Neural progenitor cell (in vitro differentiated cells): ENCODE results near the gene CHD8. TPM values are rescaled to one million over a fixed set of nuclear protein-coding genes. Genes with fewer than 3 reads are reported as not detected.

ENCODE experiments used
- DNase-seq: peaks from one replicate; pipeline ENCODE4 v3.0.0-alpha.2; 2016; ENCODE audit warnings: low spot score
- H2AFZ ChIP-seq: fragments of 200-600 bp; sonication (generic); replicated peaks from 2 replicates; pipeline ENCODE4 v1.6.1; 2016; ENCODE audit warnings: antibody characterized with exemption
- H3F3A ChIP-seq: fragments of 200-600 bp; sonication (generic); 2 replicates; pipeline ENCODE4 v1.6.1; 2016; ENCODE audit warnings: antibody characterized with exemption, low read depth
- H3K27ac ChIP-seq: fragments of 200-600 bp; sonication (generic); 2 replicates; pipeline ENCODE4 v1.5.1; 2016; ENCODE audit warnings: mild to moderate bottlenecking
- H3K27me3 ChIP-seq: fragments of 200-600 bp; sonication (generic); 2 replicates; pipeline ENCODE4 v1.6.1; 2016; ENCODE audit warnings: mild to moderate bottlenecking, moderate library complexity
- H3K36me3 ChIP-seq: fragments of 200-600 bp; sonication (generic); 2 replicates; pipeline ENCODE4 v1.5.1; 2016
- H3K4me1 ChIP-seq: fragments of 200-600 bp; sonication (generic); 2 replicates; pipeline ENCODE4 v1.6.1; 2016; ENCODE audit warnings: mixed run types
- H3K4me2 ChIP-seq: fragments of 200-600 bp; sonication (generic); 2 replicates; pipeline ENCODE4 v1.6.1; 2016
- H3K4me3 ChIP-seq: fragments of 200-600 bp; sonication (generic); 2 replicates; pipeline ENCODE4 v1.5.1; 2016
- H3K79me2 ChIP-seq: fragments of 200-600 bp; sonication (generic); 2 replicates; pipeline ENCODE4 v1.6.1; 2016; ENCODE audit warnings: low read depth
- H3K9ac ChIP-seq: fragments of 200-600 bp; sonication (generic); 2 replicates; pipeline ENCODE4 v1.6.1; 2016
- H3K9me3 ChIP-seq: fragments of 200-600 bp; sonication (generic); 2 replicates; pipeline ENCODE4 v1.5.1; 2016; ENCODE audit warnings: low read depth
- H4K20me1 ChIP-seq: fragments of 200-600 bp; sonication (generic); 2 replicates; pipeline ENCODE4 v1.6.1; 2016; ENCODE audit warnings: low read depth
- H3K27ac Mint-ChIP-seq: 3 replicates; pipeline ENCODE4 v1.8.0; 2021; ENCODE audit warnings: mixed read lengths
- H3K27me3 Mint-ChIP-seq: 2 replicates; pipeline ENCODE4 v1.8.0; 2022; ENCODE audit warnings: low read depth, mild to moderate bottlenecking, inconsistent platforms, moderate library complexity, mixed read lengths; ENCODE audit not compliant: insufficient read depth
- H3K36me3 Mint-ChIP-seq: 3 replicates; pipeline ENCODE4 v1.8.0; 2021; ENCODE audit warnings: mixed read lengths
- H3K4me1 Mint-ChIP-seq: 3 replicates; pipeline ENCODE4 v1.8.0; 2021; ENCODE audit warnings: mixed read lengths
- H3K4me3 Mint-ChIP-seq: 3 replicates; pipeline ENCODE4 v1.8.0; 2021; ENCODE audit warnings: mild to moderate bottlenecking, moderate library complexity, mixed read lengths
- H3K9me3 Mint-ChIP-seq: 3 replicates; pipeline ENCODE4 v1.8.0; 2020; ENCODE audit warnings: mixed read lengths
- EZH2 ChIP-seq: fragments of 200-600 bp; sonication (generic); IDR thresholded peaks from 2 replicates; pipeline ENCODE4 v1.6.1; 2017; ENCODE audit warnings: antibody characterized with exemption, mild to moderate bottlenecking, moderate library complexity
- EZH2phosphoT487 ChIP-seq: fragments of 200-600 bp; sonication (generic); IDR thresholded peaks from 2 replicates; pipeline ENCODE4 v1.6.1; 2017; ENCODE audit warnings: antibody characterized with exemption
- total RNA-seq: library from RNA; depleted of rRNA; stranded (reverse); fragments of >200 nt; gene quantifications from 2 replicates; pipeline ENCODE4 v1.2.3, GENCODE V29; 2015; ENCODE audit warnings: low replicate concordance
- TF ChIP-seq, protein P1 (sequence below): fragments of 200-600 bp; sonication (generic); IDR thresholded peaks from 2 replicates; pipeline ENCODE4 v1.5.1; 2017; ENCODE audit warnings: antibody characterized with exemption, mild to moderate bottlenecking

Gene CHD8
- total RNA-seq, 1 donor from 2014 or later, result 72.5 TPM

DNA sequence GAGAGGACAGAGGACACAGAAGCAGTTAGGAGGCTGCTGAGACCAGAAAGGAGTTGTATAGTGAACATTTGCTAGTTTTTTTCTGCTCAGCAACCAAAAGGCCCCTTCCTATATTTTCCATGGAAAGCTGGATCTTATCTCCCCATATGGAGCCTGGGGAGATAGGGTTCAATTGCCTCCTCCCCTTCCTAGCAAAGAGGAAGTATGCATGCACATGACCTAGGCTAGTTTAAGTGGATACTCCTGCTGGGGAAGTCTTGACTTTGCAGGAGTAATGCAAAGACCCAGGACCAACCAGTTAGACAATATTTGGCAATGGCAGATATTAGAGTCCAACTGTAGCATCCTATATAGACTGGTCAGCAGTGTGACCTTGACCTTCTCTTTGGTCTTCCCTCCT lies 15.1 kb downstream of the CHD8 start:
- H2AFZ ChIP-seq, result no peak overlapping the region
- no peak overlapping the region for H3K4me2 ChIP-seq
- peaks cover 32% of the 10 kb centered on the region for H3F3A ChIP-seq
- no peaks in the 10 kb centered on the region for H3K27me3 ChIP-seq
- no peak overlapping the region for H3K27ac ChIP-seq
- TF ChIP-seq, protein P1, sequence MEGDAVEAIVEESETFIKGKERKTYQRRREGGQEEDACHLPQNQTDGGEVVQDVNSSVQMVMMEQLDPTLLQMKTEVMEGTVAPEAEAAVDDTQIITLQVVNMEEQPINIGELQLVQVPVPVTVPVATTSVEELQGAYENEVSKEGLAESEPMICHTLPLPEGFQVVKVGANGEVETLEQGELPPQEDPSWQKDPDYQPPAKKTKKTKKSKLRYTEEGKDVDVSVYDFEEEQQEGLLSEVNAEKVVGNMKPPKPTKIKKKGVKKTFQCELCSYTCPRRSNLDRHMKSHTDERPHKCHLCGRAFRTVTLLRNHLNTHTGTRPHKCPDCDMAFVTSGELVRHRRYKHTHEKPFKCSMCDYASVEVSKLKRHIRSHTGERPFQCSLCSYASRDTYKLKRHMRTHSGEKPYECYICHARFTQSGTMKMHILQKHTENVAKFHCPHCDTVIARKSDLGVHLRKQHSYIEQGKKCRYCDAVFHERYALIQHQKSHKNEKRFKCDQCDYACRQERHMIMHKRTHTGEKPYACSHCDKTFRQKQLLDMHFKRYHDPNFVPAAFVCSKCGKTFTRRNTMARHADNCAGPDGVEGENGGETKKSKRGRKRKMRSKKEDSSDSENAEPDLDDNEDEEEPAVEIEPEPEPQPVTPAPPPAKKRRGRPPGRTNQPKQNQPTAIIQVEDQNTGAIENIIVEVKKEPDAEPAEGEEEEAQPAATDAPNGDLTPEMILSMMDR, result no peak
- TF ChIP-seq EZH2phosphoT487, result no peak
- no peak for TF ChIP-seq EZH2
- no peaks in the 10 kb centered on the region for H3K9me3 Mint-ChIP-seq
- H3K9ac ChIP-seq, result no peak overlapping the region
- H4K20me1 ChIP-seq, result peaks cover 23% of the 10 kb centered on the region
- no peak for DNase-seq
- H3K36me3 Mint-ChIP-seq, result peaks cover 3% of the 10 kb centered on the region
- no peaks in the 10 kb centered on the region for H3K9me3 ChIP-seq
- peaks cover 3% of the 10 kb centered on the region for H3K27me3 Mint-ChIP-seq
- H3K4me1 ChIP-seq, result peaks cover 14% of the 10 kb centered on the region
- no peaks in the 10 kb centered on the region for H3K36me3 ChIP-seq
- no peak overlapping the region for H3K4me3 ChIP-seq
- H3K79me2 ChIP-seq, result peaks cover 97% of the 10 kb centered on the region
- no peak overlapping the region for H3K4me3 Mint-ChIP-seq
- H3K4me1 Mint-ChIP-seq, result peaks cover 12% of the 10 kb centered on the region
- H3K27ac Mint-ChIP-seq, result no peak overlapping the region

DNA sequence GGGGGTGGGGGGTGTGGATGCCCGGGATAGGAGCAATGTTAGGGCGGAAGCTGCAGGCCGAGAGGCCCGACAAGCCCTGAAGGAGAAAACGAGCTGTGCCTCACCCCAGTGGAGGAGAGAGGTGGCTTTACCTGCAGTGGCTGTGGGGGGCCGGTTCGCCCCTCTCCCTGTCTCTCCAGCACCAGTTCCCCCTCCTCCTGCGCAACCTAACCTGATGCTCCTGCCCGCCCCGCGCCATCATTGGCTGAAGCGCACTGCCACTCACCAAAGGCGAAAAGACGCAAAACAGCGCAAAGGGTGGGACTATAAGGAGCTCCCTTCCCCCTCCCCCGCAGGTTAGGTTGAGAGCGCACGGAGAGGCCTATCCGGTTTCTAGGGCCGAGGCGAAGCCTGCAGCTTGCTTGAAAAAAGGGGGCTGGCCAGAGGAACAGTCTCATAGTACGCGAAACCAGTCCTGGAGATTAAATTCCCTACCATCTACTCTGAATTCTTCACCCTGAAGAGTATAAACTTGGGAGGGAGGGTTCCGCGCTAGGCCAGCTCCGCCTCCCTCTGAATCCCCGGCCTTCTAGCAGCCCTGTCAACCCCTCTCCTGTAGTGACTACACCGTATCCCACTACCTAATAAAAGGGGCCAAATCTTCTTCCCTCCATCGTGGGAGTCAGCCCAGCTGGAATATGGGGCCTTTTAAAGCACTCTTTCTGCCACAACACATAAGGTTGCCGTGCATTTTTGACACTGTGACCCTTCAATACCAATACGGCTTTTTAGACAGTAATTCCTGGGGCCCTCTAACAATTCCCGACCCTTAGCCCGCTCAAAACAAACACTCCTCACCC lies 18.6 kb downstream of the CHD8 start:
- H2AFZ ChIP-seq, result peak overlapping the region; percentile 46
- peaks cover 3% of the 10 kb centered on the region for H3K27me3 Mint-ChIP-seq
- peak overlapping the region; percentile 91 for H3K4me3 Mint-ChIP-seq
- peak overlapping the region; percentile 95 for H3K27ac Mint-ChIP-seq
- peaks cover 32% of the 10 kb centered on the region for H3F3A ChIP-seq
- H3K4me3 ChIP-seq, result peak overlapping the region; percentile 67
- peaks cover 13% of the 10 kb centered on the region for H3K36me3 Mint-ChIP-seq
- H3K9ac ChIP-seq, result peak overlapping the region; percentile 71
- no peaks in the 10 kb centered on the region for H3K9me3 Mint-ChIP-seq
- H3K9me3 ChIP-seq, result no peaks in the 10 kb centered on the region
- H3K79me2 ChIP-seq, result peaks cover 97% of the 10 kb centered on the region
- peaks cover 20% of the 10 kb centered on the region for H3K4me1 ChIP-seq
- H3K36me3 ChIP-seq, result no peaks in the 10 kb centered on the region
- peak; percentile 100 for DNase-seq
- TF ChIP-seq EZH2 (no peak), EZH2phosphoT487 (no peak)
- TF ChIP-seq, protein P1, result no peak
- peak overlapping the region; percentile 90 for H3K27ac ChIP-seq
- H3K27me3 ChIP-seq, result no peaks in the 10 kb centered on the region
- H3K4me1 Mint-ChIP-seq, result peaks cover 17% of the 10 kb centered on the region
- peak overlapping the region; percentile 98 for H3K4me2 ChIP-seq
- peaks cover 44% of the 10 kb centered on the region for H4K20me1 ChIP-seq

DNA sequence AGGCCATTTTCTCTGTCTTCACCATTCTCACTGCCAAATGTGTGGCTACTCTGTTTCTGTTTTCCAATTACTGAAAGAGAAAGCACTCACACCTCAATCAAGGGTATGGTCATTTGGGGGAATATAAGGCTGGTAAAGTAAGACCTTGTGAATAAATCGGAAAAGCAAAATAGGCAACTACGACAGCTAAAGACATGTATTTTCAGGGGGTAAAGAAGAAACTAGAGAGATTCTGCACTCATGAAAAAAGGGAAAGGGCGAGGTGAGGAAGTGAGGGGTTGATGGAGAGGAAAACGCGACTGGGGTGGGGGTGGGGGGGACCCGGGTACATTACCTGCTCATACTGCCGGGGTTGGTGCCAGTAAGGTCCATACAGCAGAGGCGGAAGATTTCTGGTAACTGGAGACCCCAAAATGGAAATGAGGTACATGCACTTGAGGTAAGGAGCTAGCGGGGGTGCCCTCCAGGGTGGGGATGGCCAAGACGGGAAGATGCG lies 19.3 kb downstream of the CHD8 start:
- Histone ChIP-seq H3K79me2 (peaks cover 97% of the 10 kb centered on the region), H3K36me3 (no peaks in the 10 kb centered on the region), H3K4me2 (peak overlapping the region; percentile 98), H3K27ac (no peak overlapping the region), H3F3A (peaks cover 32% of the 10 kb centered on the region), H4K20me1 (peaks cover 46% of the 10 kb centered on the region), H3K4me3 (peak overlapping the region; percentile 67), H3K9ac (peak overlapping the region; percentile 65), H3K9me3 (no peaks in the 10 kb centered on the region), H2AFZ (no peak overlapping the region), H3K27me3 (no peaks in the 10 kb centered on the region), H3K4me1 (peaks cover 20% of the 10 kb centered on the region)
- no peak for DNase-seq
- peaks cover 15% of the 10 kb centered on the region for H3K4me1 Mint-ChIP-seq
- no peak for TF ChIP-seq EZH2
- TF ChIP-seq, protein P1, result no peak
- TF ChIP-seq EZH2phosphoT487, result no peak
- peak overlapping the region; percentile 95 for H3K27ac Mint-ChIP-seq
- H3K4me3 Mint-ChIP-seq, result peak overlapping the region; percentile 91
- H3K9me3 Mint-ChIP-seq, result no peaks in the 10 kb centered on the region
- H3K27me3 Mint-ChIP-seq, result peaks cover 3% of the 10 kb centered on the region
- H3K36me3 Mint-ChIP-seq, result peaks cover 14% of the 10 kb centered on the region
